Adrenal gland (tissue), 5 donors: Measurements from ENCODE around the gene EBNA1BP2.

Experiments used
- CTCF ChIP-seq, 6 experiments: fragments of 450-650 bp in 4 of 6; fragments of 200-600 bp in 2 of 6; sonication (generic) in 1 of 6; IDR thresholded peaks; 1 replicate in 5 of 6; 2 replicates in 1 of 6; pipeline versions ENCODE4 v1.5.1 to v1.8.0; 2016 to 2021; ENCODE audit warnings: antibody characterized with exemption in 6 of 6, mild to moderate bottlenecking in 2 of 6, moderate library complexity in 1 of 6
- POLR2A ChIP-seq, 2 donors: fragments of 450-650 bp; IDR thresholded peaks; one replicate each; pipeline ENCODE4 v1.6.1; 2017; ENCODE audit warnings: antibody characterized with exemption in 2 of 2, mild to moderate bottlenecking in 2 of 2, moderate library complexity in 1 of 2
- donor health status: DM: no; HTN: no; CAD: no.

GRCh38 chr1:43217747-43218146 lies 45.7 kb upstream of the EBNA1BP2 start:
- TF ChIP-seq CTCF (IDR thresholded peaks at IDR 0.05): no peak
- no peak for TF ChIP-seq POLR2A (IDR thresholded peaks at IDR 0.05)
